ENCODE data around the gene KLK3. TPM values are rescaled to one million over a fixed set of nuclear protein-coding genes. Genes with fewer than 3 reads are reported as not detected.

KLK3 gene
- total and polyA plus RNA-seq, 2 donors = not detected

Other genes starting within 250 kb of the KLK3 start
- gene SYT3, start 215.0 kb upstream of the KLK3 start, total RNA-seq = 0.16 TPM
- 0.32 TPM for gene SYT3, start 215.0 kb upstream of the KLK3 start, polyA plus RNA-seq
- not detected for gene C19orf81, start 205.5 kb upstream of the KLK3 start, total RNA-seq
- gene C19orf81, start 205.5 kb upstream of the KLK3 start, polyA plus RNA-seq = 0.94 TPM
- 4.3 TPM for gene SHANK1, start 135.1 kb upstream of the KLK3 start, total RNA-seq
- 0.60 TPM for gene SHANK1, start 135.1 kb upstream of the KLK3 start, polyA plus RNA-seq
- 32.4 TPM for gene CLEC11A, start 131.6 kb upstream of the KLK3 start, total RNA-seq
- 43.7 TPM for gene CLEC11A, start 131.6 kb upstream of the KLK3 start, polyA plus RNA-seq
- not detected for gene GPR32, start 84.5 kb upstream of the KLK3 start, total RNA-seq
- gene GPR32, start 84.5 kb upstream of the KLK3 start, polyA plus RNA-seq = not detected
- gene ACP4, start 64.5 kb upstream of the KLK3 start, total RNA-seq = not detected
- not detected for gene ACP4, start 64.5 kb upstream of the KLK3 start, polyA plus RNA-seq
- gene KLK1, start 31.1 kb upstream of the KLK3 start, total RNA-seq = not detected
- gene KLK1, start 31.1 kb upstream of the KLK3 start, polyA plus RNA-seq = 0.39 TPM
- gene KLK15, start 21.3 kb upstream of the KLK3 start, total RNA-seq = not detected
- gene KLK15, start 21.3 kb upstream of the KLK3 start, polyA plus RNA-seq = not detected
- gene KLK2, start 18.5 kb downstream of the KLK3 start, total RNA-seq = not detected
- not detected for gene KLK2, start 18.5 kb downstream of the KLK3 start, polyA plus RNA-seq
- not detected for gene KLK4, start 56.5 kb downstream of the KLK3 start, total RNA-seq
- gene KLK4, start 56.5 kb downstream of the KLK3 start, polyA plus RNA-seq = not detected
- not detected for gene KLK5, start 98.1 kb downstream of the KLK3 start, total RNA-seq
- not detected for gene KLK5, start 98.1 kb downstream of the KLK3 start, polyA plus RNA-seq
- not detected for gene KLK6, start 114.7 kb downstream of the KLK3 start, total RNA-seq
- gene KLK6, start 114.7 kb downstream of the KLK3 start, polyA plus RNA-seq = not detected
- gene KLK7, start 129.0 kb downstream of the KLK3 start, total RNA-seq = 0.32 TPM
- gene KLK7, start 129.0 kb downstream of the KLK3 start, polyA plus RNA-seq = 0.14 TPM
- gene KLK8, start 146.7 kb downstream of the KLK3 start, total RNA-seq = not detected
- gene KLK8, start 146.7 kb downstream of the KLK3 start, polyA plus RNA-seq = not detected
- gene KLK10, start 164.8 kb downstream of the KLK3 start, total RNA-seq = not detected
- gene KLK10, start 164.8 kb downstream of the KLK3 start, polyA plus RNA-seq = 0.33 TPM
- gene KLK11, start 171.7 kb downstream of the KLK3 start, total RNA-seq = not detected
- 0.15 TPM for gene KLK11, start 171.7 kb downstream of the KLK3 start, polyA plus RNA-seq
- gene KLK12, start 180.1 kb downstream of the KLK3 start, total RNA-seq = not detected
- gene KLK12, start 180.1 kb downstream of the KLK3 start, polyA plus RNA-seq = not detected
- not detected for gene KLK13, start 210.2 kb downstream of the KLK3 start, total RNA-seq
- gene KLK13, start 210.2 kb downstream of the KLK3 start, polyA plus RNA-seq = 0.20 TPM
- not detected for gene KLK14, start 228.0 kb downstream of the KLK3 start, total RNA-seq
- 0.29 TPM for gene KLK14, start 228.0 kb downstream of the KLK3 start, polyA plus RNA-seq

Measured in urinary bladder (tissue), 2 donors.